Stimulated activated CD8-positive, alpha-beta memory T cell treated with anti-CD3 and anti-CD28 coated beads, Interleukin-12 subunit alpha, Interleukin-12 subunit beta, amount 100 ng/mL, for 24 hours (primary cell): Measurements from ENCODE around the gene MT1E.
"Not testable (repeated sequence)": the region's sequence is repeated elsewhere in the genome, so short reads cannot be mapped to it uniquely, and the experiment has no call there.

Experiments
- DNase-seq: peaks from one replicate; pipeline ENCODE4 v3.0.0-alpha.2; 2020; ENCODE audit errors: extremely low read depth

The MT1E gene

GRCh38 chr16:56672171-56672570, 46.6 kb downstream of the MT1E start:
- DNase-seq = not testable (repeated sequence)

GRCh38 chr16:56672761-56673536, 47.4 kb downstream of the MT1E start:
- no peak for DNase-seq

- no peak for DNase-seq
Measured at GRCh38 chr16:56673921-56674320, 48.3 kb downstream of the MT1E start.

- DNase-seq = not testable (repeated sequence)
Measured at GRCh38 chr16:56674570-56674969, 49.0 kb downstream of the MT1E start.

GRCh38 chr16:56675685-56676210, 50.2 kb downstream of the MT1E start:
- no peak for DNase-seq
